CD8-positive, alpha-beta memory T cell (primary cell): ENCODE results near the gene ZCWPW2. TPM values are rescaled to one million over a fixed set of nuclear protein-coding genes. Genes with fewer than 3 reads are reported as not detected.
A peak's percentile ranks its signal among the peaks of the same experiment; 100 is the strongest.

Experiments used
- CTCF ChIA-PET: fragments of 350-600 bp; sonication (Branson Sonifier 250); formaldehyde crosslinking; loops from one replicate; lab custom pipeline; 2021; ENCODE audit warnings: antibody characterized with exemption; lab: Charles Lee
- POLR2A ChIA-PET: fragments of 350-600 bp; sonication (Branson Sonifier 250); formaldehyde crosslinking; loops from one replicate; lab custom pipeline; 2021; ENCODE audit warnings: antibody characterized with exemption; lab: Charles Lee
- DNase-seq, 5 donors: peaks; one replicate each; pipeline versions ENCODE4 v3.0.0 to v3.0.0-alpha.2; 2020 to 2022; ENCODE audit warnings: mixed read lengths in 1 of 5
- H3K27ac ChIP-seq: one replicate; pipeline ENCODE4 v1.7.0; 2013; ENCODE audit warnings: low read depth, mild to moderate bottlenecking, low read length, moderate library complexity
- H3K27me3 ChIP-seq: 2 replicates; pipeline ENCODE4 v1.7.0; 2013; ENCODE audit warnings: low read length, mild to moderate bottlenecking; ENCODE audit not compliant: insufficient read depth, poor library complexity, severe bottlenecking
- H3K36me3 ChIP-seq: 2 replicates; pipeline ENCODE4 v1.7.0; 2013; ENCODE audit warnings: mild to moderate bottlenecking, low read length, moderate library complexity; ENCODE audit not compliant: insufficient read depth
- H3K4me1 ChIP-seq: 2 replicates; pipeline ENCODE4 v1.7.0; 2013; ENCODE audit warnings: mild to moderate bottlenecking, low read length, moderate library complexity; ENCODE audit not compliant: insufficient read depth
- H3K4me3 ChIP-seq: 2 replicates; pipeline ENCODE4 v1.7.0; 2013; ENCODE audit warnings: mild to moderate bottlenecking, low read length
- H3K9me3 ChIP-seq: 2 replicates; pipeline ENCODE4 v1.7.0; 2013; ENCODE audit warnings: mild to moderate bottlenecking, low read length
- H3K27ac Mint-ChIP-seq, 8 donors: one replicate each; pipeline ENCODE4 v1.8.0; 2020 to 2021; ENCODE audit warnings: mixed read lengths in 8 of 8, mild to moderate bottlenecking in 6 of 8, inconsistent platforms in 3 of 8, moderate library complexity in 3 of 8
- H3K27me3 Mint-ChIP-seq, 2 donors: one replicate each; pipeline ENCODE4 v1.8.0; 2020 to 2021; ENCODE audit warnings: mixed read lengths in 2 of 2, mild to moderate bottlenecking in 1 of 2, moderate library complexity in 1 of 2
- H3K36me3 Mint-ChIP-seq, 3 donors: one replicate each; pipeline ENCODE4 v1.8.0; 2020 to 2021; ENCODE audit warnings: mixed read lengths in 3 of 3, inconsistent platforms in 1 of 3, mild to moderate bottlenecking in 1 of 3
- H3K4me1 Mint-ChIP-seq, 3 donors: one replicate each; pipeline ENCODE4 v1.8.0; 2020 to 2021; ENCODE audit warnings: mixed read lengths in 3 of 3, inconsistent platforms in 1 of 3, mild to moderate bottlenecking in 1 of 3
- H3K4me3 Mint-ChIP-seq, 7 donors: one replicate each; pipeline ENCODE4 v1.8.0; 2020 to 2021; ENCODE audit warnings: mixed read lengths in 7 of 7, mild to moderate bottlenecking in 6 of 7, moderate library complexity in 4 of 7, inconsistent platforms in 2 of 7
- H3K9me3 Mint-ChIP-seq, 5 donors: one replicate each; pipeline ENCODE4 v1.8.0; 2020 to 2022; ENCODE audit warnings: mixed read lengths in 5 of 5, mild to moderate bottlenecking in 3 of 5, moderate library complexity in 2 of 5, inconsistent platforms in 1 of 5
- polyA plus RNA-seq: library from polyadenylated mRNA; unstranded; fragments of 300-500 nt; fragmentation: Illumina TruSeq; gene quantifications from one replicate; pipeline ENCODE4 v1.2.3, GENCODE V29; 2021
- total RNA-seq, 2 experiments: library from RNA; stranded (reverse); gene quantifications; one replicate each; pipeline ENCODE4 v1.2.3, GENCODE V29; 2021

ZCWPW2 gene
- total and polyA plus RNA-seq, 3 experiments from 2014 or later: 0.20 to 0.66 (median 0.27) TPM

DNA sequence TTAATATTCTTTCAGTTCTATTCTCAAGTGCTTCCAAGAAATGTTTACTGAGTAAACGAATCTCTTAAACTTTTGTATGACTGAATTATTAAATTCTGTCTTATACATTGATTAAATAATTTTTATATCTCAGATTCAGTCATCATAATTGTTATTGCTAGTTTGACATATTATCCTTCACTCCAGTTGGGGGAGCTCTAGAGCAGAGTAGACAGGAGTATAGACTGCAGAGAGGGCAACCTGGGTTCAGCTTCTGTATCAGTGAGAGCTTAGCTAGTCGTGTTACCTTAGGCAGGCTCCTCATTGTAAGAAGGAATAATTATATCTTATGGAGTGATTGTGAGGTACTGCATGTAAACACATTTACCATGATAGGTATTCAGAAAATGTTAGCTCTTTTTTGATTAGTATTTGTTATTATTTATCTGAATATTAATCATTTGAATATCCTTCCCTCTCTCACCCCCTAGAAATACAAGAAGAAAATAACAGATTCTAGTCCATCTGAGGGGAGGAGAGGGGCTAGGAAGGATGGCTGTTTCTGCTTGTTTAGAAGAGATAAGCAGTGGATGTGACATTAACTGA is 31.0 kb upstream of the ZCWPW2 start:
- DNase-seq: peak; percentile 10 to 54 (median 31)
- Histone ChIP-seq H3K27me3 (no peaks in the 10 kb centered on the region), H3K4me3 (no peak overlapping the region), H3K27ac (no peak overlapping the region), H3K36me3 (peaks cover 4% of the 10 kb centered on the region), H3K9me3 (no peaks in the 10 kb centered on the region), H3K4me1 (peaks cover 5% of the 10 kb centered on the region)
- H3K4me1 Mint-ChIP-seq: peaks cover 31 to 78% (median 62%) of the 10 kb centered on the region in 3 donors
- no peaks in the 10 kb centered on the region for H3K9me3 Mint-ChIP-seq
- POLR2A ChIA-PET: no interaction called here
- H3K4me3 Mint-ChIP-seq: peak overlapping the region in 1 of 7 donors; percentile 41
- H3K36me3 Mint-ChIP-seq: peaks cover 0 to 50% (median 13%) of the 10 kb centered on the region in 3 donors
- H3K27ac Mint-ChIP-seq: peak overlapping the region in 3 of 8 donors; percentile 22 to 66 (median 23)
- no peaks in the 10 kb centered on the region for H3K27me3 Mint-ChIP-seq
- CTCF ChIA-PET: interaction anchor here (0.8 to 5.9 kb wide), 9 partner anchors 9 to 605 kb away, joined by 3 to 37 read pairs (median 3); partner anchors contain the start of gene EOMES

DNA sequence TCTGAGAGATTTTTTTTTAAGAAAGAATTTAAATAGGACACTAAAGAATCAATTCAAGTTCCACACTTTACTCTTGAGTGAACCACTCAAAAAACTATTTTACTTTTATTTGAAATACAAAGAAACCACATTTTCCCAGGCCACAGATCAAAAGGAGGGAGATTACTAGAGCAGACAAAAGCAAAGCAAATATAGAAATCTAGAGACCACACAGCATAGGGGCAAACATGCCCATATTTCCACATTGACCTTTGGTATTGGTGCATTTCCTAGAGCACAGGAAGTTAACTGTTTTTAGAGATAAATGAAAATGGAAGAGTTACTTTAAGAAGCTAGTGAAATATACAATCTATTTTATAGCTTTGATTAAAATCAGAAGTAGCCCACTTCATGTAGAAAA is 27.5 kb upstream of the ZCWPW2 start:
- POLR2A ChIA-PET: no interaction called here
- Histone ChIP-seq H3K4me3 (no peak overlapping the region), H3K27ac (no peak overlapping the region), H3K36me3 (peaks cover 4% of the 10 kb centered on the region), H3K4me1 (peaks cover 20% of the 10 kb centered on the region), H3K9me3 (no peaks in the 10 kb centered on the region), H3K27me3 (no peaks in the 10 kb centered on the region)
- no peak overlapping the region for H3K4me3 Mint-ChIP-seq
- peaks cover 48 to 88% (median 67%) of the 10 kb centered on the region in 3 donors for H3K4me1 Mint-ChIP-seq
- DNase-seq: no peak
- CTCF ChIA-PET: interaction anchor here (0.6 to 5.9 kb wide), 4 partner anchors 38 to 609 kb away, joined by 3 to 37 read pairs (median 12); partner anchors contain the start of gene EOMES
- no peaks in the 10 kb centered on the region for H3K27me3 Mint-ChIP-seq
- no peaks in the 10 kb centered on the region for H3K9me3 Mint-ChIP-seq
- H3K27ac Mint-ChIP-seq: peak overlapping the region in 3 of 8 donors; percentile 12 to 71 (median 63)
- peaks cover 5 to 67% (median 18%) of the 10 kb centered on the region in 3 donors for H3K36me3 Mint-ChIP-seq

DNA sequence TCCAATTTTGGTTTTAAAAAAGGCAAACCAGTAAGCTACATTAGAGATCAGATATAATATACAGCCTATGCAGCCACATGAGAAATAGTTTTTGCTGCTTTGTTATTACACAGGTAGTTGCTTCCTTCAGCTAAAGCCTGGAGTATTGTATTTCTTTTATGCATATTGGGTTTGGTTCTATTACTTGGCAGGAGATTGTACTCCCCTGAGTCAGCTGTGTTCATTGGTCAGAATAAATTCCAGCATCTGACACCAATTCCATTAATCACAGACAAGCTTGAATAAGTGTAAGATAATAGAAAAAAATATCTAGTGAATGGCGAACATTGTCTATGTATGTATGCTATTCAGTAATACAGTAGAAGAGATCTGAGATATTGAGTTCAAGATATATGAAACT is 26.1 kb upstream of the ZCWPW2 start:
- Mint-ChIP-seq H3K27ac (no peak overlapping the region), H3K36me3 (peaks cover 5 to 64% (median 18%) of the 10 kb centered on the region in 3 donors), H3K27me3 (no peaks in the 10 kb centered on the region), H3K4me3 (no peak overlapping the region), H3K9me3 (no peaks in the 10 kb centered on the region), H3K4me1 (peaks cover 59 to 95% (median 73%) of the 10 kb centered on the region in 3 donors)
- Histone ChIP-seq H3K9me3 (no peaks in the 10 kb centered on the region), H3K27me3 (no peaks in the 10 kb centered on the region), H3K4me1 (peaks cover 29% of the 10 kb centered on the region), H3K36me3 (peaks cover 4% of the 10 kb centered on the region), H3K27ac (no peak overlapping the region), H3K4me3 (no peak overlapping the region)
- POLR2A ChIA-PET: interaction anchor here (0.6 kb wide), 1 partner anchor 613 kb away, joined by 8 read pairs; no protein-coding TSS in a partner anchor
- no peak for DNase-seq
- CTCF ChIA-PET: interaction anchor here (1.0 to 5.9 kb wide), 3 partner anchors 34 to 610 kb away, joined by 3 to 37 read pairs (median 20); partner anchors contain the start of gene EOMES

DNA sequence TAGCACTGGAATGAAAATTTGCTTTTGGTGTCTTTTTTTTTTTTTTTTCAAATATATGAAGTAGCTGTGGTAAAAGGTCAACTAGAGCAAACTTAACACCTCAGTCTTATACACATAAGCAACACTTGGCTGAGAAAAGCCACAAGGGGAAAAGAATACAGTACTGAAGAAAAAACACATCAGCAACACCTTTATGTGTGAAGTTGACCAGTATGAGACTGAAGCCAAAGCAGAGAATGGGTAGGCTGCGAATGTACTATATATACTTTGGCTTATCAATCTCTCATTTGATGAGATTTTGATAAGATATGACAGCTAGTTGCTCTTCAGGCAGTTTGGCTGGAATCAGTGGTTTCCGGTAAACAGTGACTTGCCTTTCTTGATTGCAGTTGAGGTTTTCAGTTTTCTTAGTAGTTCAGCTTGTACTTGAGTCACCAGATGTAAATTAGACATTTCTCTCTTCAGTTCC is 22.0 kb upstream of the ZCWPW2 start:
- peak in 4 of 5 donors; percentile 9 to 79 (median 47) for DNase-seq
- H3K4me1 ChIP-seq: peaks cover 24% of the 10 kb centered on the region
- POLR2A ChIA-PET: interaction anchor here (0.6 to 3.9 kb wide), 7 partner anchors 22 to 614 kb away, joined by 3 to 59 read pairs (median 5); partner anchors contain the start of genes AZI2, EOMES and ZCWPW2
- Mint-ChIP-seq H3K4me3 (peak overlapping the region; percentile 11 to 71 (median 44)), H3K4me1 (peaks cover 43 to 75% (median 65%) of the 10 kb centered on the region in 3 donors), H3K36me3 (peaks cover 5 to 44% (median 6%) of the 10 kb centered on the region in 3 donors), H3K27me3 (no peaks in the 10 kb centered on the region), H3K27ac (peak overlapping the region; percentile 27 to 83 (median 46)), H3K9me3 (no peaks in the 10 kb centered on the region)
- no peak overlapping the region for H3K4me3 ChIP-seq
- H3K36me3 ChIP-seq: no peaks in the 10 kb centered on the region
- CTCF ChIA-PET: interaction anchor here (0.6 to 6.2 kb wide), 11 partner anchors 9 to 861 kb away, joined by 3 to 130 read pairs (median 6); partner anchors contain the start of genes AZI2, EOMES and ZCWPW2
- H3K27me3 ChIP-seq: no peaks in the 10 kb centered on the region
- H3K27ac ChIP-seq: no peak overlapping the region
- no peaks in the 10 kb centered on the region for H3K9me3 ChIP-seq

DNA sequence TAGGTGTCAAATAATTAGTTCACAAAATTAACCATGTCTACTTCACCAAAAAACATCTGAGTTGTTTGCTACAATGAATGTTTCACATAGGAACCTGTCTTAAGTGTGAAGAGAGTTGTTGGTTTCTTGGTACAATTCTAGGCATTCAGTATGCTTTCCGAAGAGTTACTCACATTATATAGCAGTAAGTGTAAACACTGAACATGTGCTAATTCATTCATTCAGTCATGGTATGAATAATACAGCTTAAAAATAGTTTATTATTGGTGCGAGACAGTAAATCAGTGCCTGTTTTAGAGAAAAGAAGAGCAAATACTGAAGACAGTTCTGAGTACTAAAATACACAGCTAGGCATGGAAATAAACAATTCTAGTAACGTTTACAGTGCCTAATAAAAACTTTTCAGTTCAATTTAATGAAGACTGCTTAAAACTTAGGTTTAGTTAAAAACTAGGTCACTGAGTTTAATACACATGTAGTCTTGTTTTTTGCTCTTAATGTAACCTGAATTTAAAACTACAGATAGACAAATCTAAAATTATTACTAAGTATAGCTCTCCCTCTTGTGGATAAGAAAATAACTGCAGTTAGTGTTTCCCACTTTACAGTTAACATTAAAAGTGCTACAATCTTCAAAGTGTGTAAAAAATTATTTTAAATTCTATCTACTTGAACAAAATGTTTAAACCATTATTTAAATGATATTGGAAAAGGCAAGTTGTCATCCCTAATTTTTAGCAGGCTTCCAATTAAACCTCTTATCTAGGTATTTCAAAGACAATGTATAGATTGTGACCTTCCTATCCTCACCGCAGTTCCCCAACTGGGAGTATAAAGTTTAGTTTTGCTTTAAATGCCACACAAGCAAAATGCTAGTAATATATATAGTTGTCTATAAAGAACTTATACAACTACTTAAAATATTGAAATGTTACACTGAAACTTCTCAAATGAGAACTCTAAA is 20.1 kb upstream of the ZCWPW2 start:
- Mint-ChIP-seq H3K4me3 (peak overlapping the region in 4 of 7 donors; percentile 19 to 54 (median 40)), H3K27me3 (no peaks in the 10 kb centered on the region), H3K9me3 (no peaks in the 10 kb centered on the region), H3K36me3 (peaks cover 4 to 38% (median 5%) of the 10 kb centered on the region in 3 donors), H3K4me1 (peaks cover 41 to 58% (median 57%) of the 10 kb centered on the region in 3 donors), H3K27ac (peak overlapping the region in 4 of 8 donors; percentile 35 to 81 (median 52))
- Histone ChIP-seq H3K27me3 (no peaks in the 10 kb centered on the region), H3K4me3 (no peak overlapping the region), H3K27ac (no peak overlapping the region), H3K36me3 (no peaks in the 10 kb centered on the region), H3K9me3 (no peaks in the 10 kb centered on the region), H3K4me1 (peaks cover 24% of the 10 kb centered on the region)
- peak in 2 of 5 donors; percentile 41 to 49 for DNase-seq
- ChIA-PET POLR2A (interaction anchor here (2.3 to 3.9 kb wide), 3 partner anchors 20 to 616 kb away, joined by 13 to 59 read pairs (median 14); partner anchors contain the start of genes AZI2, EOMES and ZCWPW2), CTCF (interaction anchor here (0.8 to 6.2 kb wide), 10 partner anchors 9 to 648 kb away, joined by 3 to 130 read pairs (median 6); partner anchors contain the start of genes AZI2, EOMES and ZCWPW2)

DNA sequence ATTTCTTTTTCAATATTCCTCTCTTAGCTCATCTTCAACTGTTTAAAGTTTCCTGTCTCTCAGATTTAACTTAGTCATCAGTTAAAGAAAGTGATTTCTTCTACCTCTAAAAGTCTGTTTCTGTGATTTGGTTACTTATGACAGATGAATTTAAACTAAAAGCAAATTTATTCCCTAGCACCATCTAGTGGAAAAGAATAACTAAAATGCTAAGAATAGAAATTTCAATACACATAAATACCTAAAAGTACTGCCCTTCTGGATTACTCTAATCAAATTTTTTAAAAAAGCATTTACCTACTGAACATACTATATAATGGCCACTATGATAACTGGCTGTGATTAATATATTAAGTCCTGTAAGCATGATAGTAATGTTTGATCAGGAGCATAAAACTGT is 14.0 kb upstream of the ZCWPW2 start:
- Mint-ChIP-seq H3K4me3 (no peak overlapping the region), H3K9me3 (no peaks in the 10 kb centered on the region), H3K27ac (peak overlapping the region in 2 of 8 donors; percentile 13 to 64), H3K36me3 (peaks cover 0 to 53% (median 4%) of the 10 kb centered on the region in 3 donors), H3K27me3 (no peaks in the 10 kb centered on the region), H3K4me1 (peaks cover 5 to 25% (median 25%) of the 10 kb centered on the region in 3 donors)
- POLR2A ChIA-PET: no interaction called here
- Histone ChIP-seq H3K4me1 (peaks cover 6% of the 10 kb centered on the region), H3K36me3 (peaks cover 7% of the 10 kb centered on the region), H3K27ac (no peak overlapping the region), H3K4me3 (no peak overlapping the region), H3K9me3 (no peaks in the 10 kb centered on the region), H3K27me3 (no peaks in the 10 kb centered on the region)
- CTCF ChIA-PET: interaction anchor here (1.3 to 7.8 kb wide), 4 partner anchors 10 to 622 kb away, joined by 4 to 55 read pairs (median 16); partner anchors contain the start of genes AZI2, EOMES and ZCWPW2
- no peak for DNase-seq

DNA sequence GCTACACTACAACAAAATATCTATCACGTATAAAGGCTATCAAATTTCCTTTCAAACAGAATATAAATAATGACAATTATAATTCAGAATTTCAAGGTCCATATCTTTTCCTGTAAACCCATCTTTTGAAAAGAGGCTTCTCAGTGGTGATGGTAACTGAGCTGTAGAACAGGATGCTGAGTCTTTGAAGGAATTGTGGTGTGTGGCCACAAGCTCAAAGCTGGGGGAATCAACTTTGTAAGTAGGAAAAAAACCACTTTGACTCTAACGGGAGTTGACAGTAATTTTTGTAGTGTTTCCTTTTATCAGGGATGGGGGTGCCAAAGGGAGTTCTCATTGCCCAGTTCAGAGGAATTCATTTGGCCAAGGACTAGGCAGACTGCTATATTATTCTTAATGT is 13.3 kb upstream of the ZCWPW2 start:
- no peaks in the 10 kb centered on the region for H3K27me3 Mint-ChIP-seq
- no peaks in the 10 kb centered on the region for H3K9me3 Mint-ChIP-seq
- Histone ChIP-seq H3K4me1 (peaks cover 6% of the 10 kb centered on the region), H3K27me3 (no peaks in the 10 kb centered on the region), H3K36me3 (peaks cover 7% of the 10 kb centered on the region), H3K9me3 (no peaks in the 10 kb centered on the region), H3K27ac (no peak overlapping the region), H3K4me3 (no peak overlapping the region)
- peaks cover 0 to 58% (median 5%) of the 10 kb centered on the region in 3 donors for H3K36me3 Mint-ChIP-seq
- CTCF ChIA-PET: interaction anchor here (1.0 to 7.8 kb wide), 6 partner anchors 10 to 623 kb away, joined by 4 to 55 read pairs (median 8); partner anchors contain the start of genes AZI2, EOMES and ZCWPW2
- H3K27ac Mint-ChIP-seq: no peak overlapping the region
- POLR2A ChIA-PET: interaction anchor here (0.8 kb wide), 1 partner anchor 624 kb away, joined by 3 read pairs; no protein-coding TSS in a partner anchor
- DNase-seq: no peak
- H3K4me3 Mint-ChIP-seq: no peak overlapping the region
- H3K4me1 Mint-ChIP-seq: peaks cover 7 to 28% (median 24%) of the 10 kb centered on the region in 3 donors
